CD4-positive, alpha-beta memory T cell (primary cell): ENCODE measurements around the gene DBT. TPM values are rescaled to one million over a fixed set of nuclear protein-coding genes. Genes with fewer than 3 reads are reported as not detected.
"Not testable (repeated sequence)": the region's sequence is repeated elsewhere in the genome, so short reads cannot be mapped to it uniquely, and the experiment has no call there.

Experiments
- CTCF ChIA-PET: fragments of 350-600 bp; sonication (Branson Sonifier 250); formaldehyde crosslinking; loops from one replicate; lab custom pipeline; 2021; ENCODE audit warnings: inconsistent platforms; ENCODE audit not compliant: partially characterized antibody; lab: Charles Lee
- POLR2A ChIA-PET: fragments of 350-600 bp; sonication (Branson Sonifier 250); formaldehyde crosslinking; loops from one replicate; lab custom pipeline; 2021; ENCODE audit not compliant: partially characterized antibody; lab: Charles Lee
- DNase-seq, 5 donors: peaks; one replicate each; pipeline versions ENCODE4 v3.0.0 to v3.0.0-alpha.2; 2020 to 2022; ENCODE audit warnings: mixed read lengths in 1 of 5
- H3K27ac ChIP-seq: one replicate; pipeline ENCODE4 v1.7.0; 2013; ENCODE audit warnings: low read depth, low read length
- H3K27me3 ChIP-seq: 2 replicates; pipeline ENCODE4 v1.7.0; 2013; ENCODE audit warnings: mild to moderate bottlenecking, low read length, moderate library complexity; ENCODE audit not compliant: insufficient read depth
- H3K36me3 ChIP-seq: 2 replicates; pipeline ENCODE4 v1.7.0; 2013; ENCODE audit warnings: mild to moderate bottlenecking, low read length, moderate library complexity; ENCODE audit not compliant: insufficient read depth
- H3K4me1 ChIP-seq: 2 replicates; pipeline ENCODE4 v1.7.0; 2013; ENCODE audit warnings: mild to moderate bottlenecking, low read length, moderate library complexity; ENCODE audit not compliant: insufficient read depth
- H3K4me3 ChIP-seq, 2 donors: one replicate each; pipeline ENCODE4 v1.7.0; 2013; ENCODE audit warnings: low read length in 2 of 2, mild to moderate bottlenecking in 1 of 2
- H3K9me3 ChIP-seq, 2 donors: one replicate each; pipeline ENCODE4 v1.7.0; 2013; ENCODE audit warnings: low read length in 2 of 2, control low read depth in 1 of 2; ENCODE audit not compliant: control insufficient read depth in 1 of 2
- H3K27ac Mint-ChIP-seq, 7 donors: one replicate each; pipeline ENCODE4 v1.8.0; 2020 to 2021; ENCODE audit warnings: mixed read lengths in 7 of 7, mild to moderate bottlenecking in 6 of 7, inconsistent platforms in 3 of 7, moderate library complexity in 3 of 7
- H3K27me3 Mint-ChIP-seq, 2 donors: one replicate each; pipeline ENCODE4 v1.8.0; 2020 to 2021; ENCODE audit warnings: mixed read lengths in 2 of 2
- H3K36me3 Mint-ChIP-seq, 2 donors: one replicate each; pipeline ENCODE4 v1.8.0; 2020 to 2021; ENCODE audit warnings: mixed read lengths in 2 of 2, inconsistent platforms in 1 of 2, mild to moderate bottlenecking in 1 of 2
- H3K4me1 Mint-ChIP-seq, 4 donors: one replicate each; pipeline ENCODE4 v1.8.0; 2020 to 2021; ENCODE audit warnings: mixed read lengths in 4 of 4, mild to moderate bottlenecking in 1 of 4
- H3K4me3 Mint-ChIP-seq, 8 donors: one replicate each; pipeline ENCODE4 v1.8.0; 2020 to 2021; ENCODE audit warnings: mixed read lengths in 8 of 8, mild to moderate bottlenecking in 7 of 8, moderate library complexity in 6 of 8, inconsistent platforms in 3 of 8
- H3K9me3 Mint-ChIP-seq, 8 donors: one replicate each; pipeline ENCODE4 v1.8.0; 2020 to 2021; ENCODE audit warnings: mixed read lengths in 8 of 8, mild to moderate bottlenecking in 5 of 8, inconsistent platforms in 3 of 8, moderate library complexity in 1 of 8
- intact Hi-C: fragments of 100-400 bp; cut with micrococcal nuclease; formaldehyde crosslinking; loops from one replicate; pipeline ENCODE4 v1.15.1; 2023
- polyA plus RNA-seq, 2 donors: library from polyadenylated mRNA; unstranded; fragments of 300-500 nt; fragmentation: Illumina TruSeq; gene quantifications; one replicate each; pipeline ENCODE4 v1.2.3, GENCODE V29; 2021
- total RNA-seq, 2 experiments: library from RNA; stranded (reverse); gene quantifications; one replicate each; pipeline ENCODE4 v1.2.3, GENCODE V29; 2021

Gene DBT
- total and polyA plus RNA-seq, 4 experiments from 2014 or later, result 2.1 to 16.8 (median 11.3) TPM

DNA sequence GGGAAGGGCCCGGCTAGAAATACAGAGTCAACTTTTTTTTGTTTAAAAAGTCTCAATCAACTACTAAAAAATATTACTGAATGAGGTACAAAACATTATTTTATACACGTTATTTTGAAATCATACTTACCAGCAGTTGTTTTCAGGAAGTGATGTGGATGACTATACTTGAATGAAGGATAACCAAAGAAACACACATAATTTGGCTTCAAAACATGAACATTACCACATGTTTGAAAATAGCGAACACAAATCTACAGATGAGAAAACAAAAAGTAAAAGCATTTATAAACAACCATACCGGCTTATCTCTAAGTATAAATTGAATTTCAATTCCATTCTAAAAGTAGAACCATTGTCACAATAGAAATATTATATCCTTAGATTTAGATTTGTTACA is 9.0 kb downstream of the DBT start:
- Histone ChIP-seq H3K27me3 (no peaks in the 10 kb centered on the region), H3K4me3 (no peak overlapping the region), H3K27ac (no peak overlapping the region), H3K9me3 (no peaks in the 10 kb centered on the region), H3K4me1 (peaks cover 4% of the 10 kb centered on the region), H3K36me3 (peaks cover 9% of the 10 kb centered on the region)
- Mint-ChIP-seq H3K4me3 (no peak overlapping the region), H3K27ac (no peak overlapping the region), H3K4me1 (peaks cover 4 to 23% (median 17%) of the 10 kb centered on the region in 4 donors), H3K36me3 (peaks cover 27 to 38% of the 10 kb centered on the region in 2 donors), H3K27me3 (no peaks in the 10 kb centered on the region), H3K9me3 (no peaks in the 10 kb centered on the region)
- intact Hi-C loops, result no loop called here
- ChIA-PET POLR2A (no interaction called here), CTCF (no interaction called here)
- DNase-seq, result no peak

GRCh38 chr1:100239961-100240360 is 9.7 kb downstream of the DBT start:
- H3K36me3 Mint-ChIP-seq, result peaks cover 27 to 38% of the 10 kb centered on the region in 2 donors
- peak overlapping the region in 1 of 7 donors; percentile 25 for H3K27ac Mint-ChIP-seq
- H3K4me1 ChIP-seq, result no peaks in the 10 kb centered on the region
- ChIA-PET CTCF (no interaction called here), POLR2A (no interaction called here)
- no peak for DNase-seq
- no peaks in the 10 kb centered on the region for H3K9me3 ChIP-seq
- peaks cover 9% of the 10 kb centered on the region for H3K36me3 ChIP-seq
- no peak overlapping the region for H3K4me3 Mint-ChIP-seq
- H3K27me3 Mint-ChIP-seq, result no peaks in the 10 kb centered on the region
- H3K9me3 Mint-ChIP-seq, result no peaks in the 10 kb centered on the region
- H3K27ac ChIP-seq, result no peak overlapping the region
- no peaks in the 10 kb centered on the region for H3K27me3 ChIP-seq
- peaks cover 4 to 21% (median 14%) of the 10 kb centered on the region in 4 donors for H3K4me1 Mint-ChIP-seq
- intact Hi-C loops, result no loop called here
- no peak overlapping the region for H3K4me3 ChIP-seq

DNA sequence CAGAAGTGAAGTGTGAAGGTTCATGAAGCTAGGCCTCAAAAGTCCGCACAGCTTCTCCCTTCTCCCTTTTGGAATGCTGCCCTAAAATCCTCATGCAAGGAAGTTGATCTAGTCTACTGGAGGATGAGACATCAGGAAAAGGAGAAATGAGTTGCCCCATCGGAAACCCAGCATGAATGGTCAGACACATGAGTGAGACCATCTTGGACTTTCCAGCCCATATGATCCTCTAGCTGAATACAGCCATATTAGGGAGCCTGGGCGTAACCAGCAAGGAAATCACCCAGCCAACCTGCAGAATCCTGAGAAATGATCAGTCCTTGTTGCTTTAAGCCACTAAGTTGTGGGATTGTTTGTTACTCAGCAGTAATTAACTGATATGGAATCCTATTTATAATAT is 12.5 kb downstream of the DBT start:
- no peak overlapping the region for H3K27ac ChIP-seq
- CTCF ChIA-PET, result interaction anchor here (1.2 kb wide), 1 partner anchor 222 kb away, joined by 3 read pairs; no protein-coding TSS in a partner anchor
- Mint-ChIP-seq H3K9me3 (no peaks in the 10 kb centered on the region), H3K36me3 (peaks cover 46 to 57% of the 10 kb centered on the region in 2 donors), H3K27ac (no peak overlapping the region), H3K27me3 (no peaks in the 10 kb centered on the region), H3K4me3 (no peak overlapping the region), H3K4me1 (peaks cover 0 to 14% (median 5%) of the 10 kb centered on the region in 4 donors)
- POLR2A ChIA-PET, result no interaction called here
- no peak overlapping the region for H3K4me3 ChIP-seq
- no peaks in the 10 kb centered on the region for H3K27me3 ChIP-seq
- no peaks in the 10 kb centered on the region for H3K9me3 ChIP-seq
- H3K36me3 ChIP-seq, result peaks cover 22% of the 10 kb centered on the region
- DNase-seq, result no peak
- H3K4me1 ChIP-seq, result no peaks in the 10 kb centered on the region
- intact Hi-C loops, result no loop called here

DNA sequence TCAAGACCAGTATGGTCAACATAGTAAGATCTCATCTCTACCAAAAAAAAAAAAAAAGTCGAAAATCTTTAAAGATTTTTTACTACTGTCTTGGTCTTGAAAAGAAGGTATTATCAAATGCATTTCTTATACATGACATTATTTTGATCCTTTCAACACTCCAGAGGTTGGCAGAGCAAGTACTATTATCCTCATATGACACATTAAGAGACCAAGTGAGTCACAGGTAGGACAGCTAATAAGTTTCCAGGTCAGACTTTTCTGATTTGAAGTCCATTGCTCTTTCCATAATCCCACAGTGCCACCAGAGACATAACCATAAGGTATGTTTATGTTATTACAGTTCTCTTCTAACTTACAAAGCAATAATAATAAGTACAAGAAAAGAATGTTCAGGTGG is 15.2 kb downstream of the DBT start:
- Histone ChIP-seq H3K27ac (no peak overlapping the region), H3K27me3 (no peaks in the 10 kb centered on the region), H3K36me3 (peaks cover 20% of the 10 kb centered on the region), H3K9me3 (no peaks in the 10 kb centered on the region), H3K4me3 (no peak overlapping the region), H3K4me1 (no peaks in the 10 kb centered on the region)
- Mint-ChIP-seq H3K27me3 (no peaks in the 10 kb centered on the region), H3K27ac (no peak overlapping the region), H3K9me3 (peaks cover 0 to 1% (median 0%) of the 10 kb centered on the region in 8 donors), H3K4me3 (no peak overlapping the region), H3K36me3 (peaks cover 60 to 68% of the 10 kb centered on the region in 2 donors), H3K4me1 (peaks cover 0 to 11% (median 5%) of the 10 kb centered on the region in 4 donors)
- DNase-seq, result no peak
- POLR2A ChIA-PET, result interaction anchor here (0.8 kb wide), 1 partner anchor 225 kb away, joined by 4 read pairs; no protein-coding TSS in a partner anchor
- intact Hi-C loops, result no loop called here
- CTCF ChIA-PET, result no interaction called here

- DNase-seq, H3K4me1 ChIP-seq, H3K27me3 ChIP-seq, H3K4me3 ChIP-seq, H3K4me1 Mint-ChIP-seq, H3K9me3 ChIP-seq, H3K27ac Mint-ChIP-seq, intact Hi-C loops, H3K27ac ChIP-seq, CTCF ChIA-PET, H3K4me3 Mint-ChIP-seq, H3K27me3 Mint-ChIP-seq, H3K9me3 Mint-ChIP-seq, POLR2A ChIA-PET: not testable (repeated sequence)
- peaks cover 20% of the 10 kb centered on the region for H3K36me3 ChIP-seq
- peaks cover 55 to 61% of the 10 kb centered on the region in 2 donors for H3K36me3 Mint-ChIP-seq
Observed at GRCh38 chr1:100233566-100233965, 16.1 kb downstream of the DBT start.

DNA sequence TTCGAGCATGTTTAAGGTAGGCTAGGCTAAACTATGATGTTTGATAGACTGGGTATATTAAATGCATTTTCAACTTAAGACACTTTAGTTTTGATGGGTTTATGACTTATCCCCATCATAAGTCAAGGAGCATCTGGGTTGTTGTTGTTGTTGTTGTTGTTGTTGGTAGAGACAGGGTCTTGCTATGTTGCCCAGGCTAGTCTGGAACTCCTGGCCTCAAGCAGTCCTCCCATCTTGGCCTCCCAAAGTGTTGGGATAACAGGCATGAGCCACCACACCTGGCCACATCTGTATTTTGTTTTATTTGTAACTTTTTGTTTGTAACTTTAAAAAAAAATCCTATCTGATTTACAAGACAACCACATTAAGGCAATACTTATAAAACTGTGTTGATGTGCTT is 17.5 kb downstream of the DBT start:
- peaks cover 20% of the 10 kb centered on the region for H3K36me3 ChIP-seq
- Mint-ChIP-seq H3K27me3 (no peaks in the 10 kb centered on the region), H3K36me3 (peaks cover 57 to 65% of the 10 kb centered on the region in 2 donors), H3K27ac (no peak overlapping the region), H3K9me3 (peaks cover 0 to 1% (median 0%) of the 10 kb centered on the region in 8 donors), H3K4me1 (peaks cover 0 to 3% (median 2%) of the 10 kb centered on the region in 4 donors), H3K4me3 (no peak overlapping the region)
- POLR2A ChIA-PET, result no interaction called here
- H3K4me3 ChIP-seq, result no peak overlapping the region
- intact Hi-C loops, result no loop called here
- CTCF ChIA-PET, result no interaction called here
- H3K9me3 ChIP-seq, result no peaks in the 10 kb centered on the region
- H3K27me3 ChIP-seq, result no peaks in the 10 kb centered on the region
- H3K27ac ChIP-seq, result no peak overlapping the region
- no peak for DNase-seq
- no peaks in the 10 kb centered on the region for H3K4me1 ChIP-seq

DNA sequence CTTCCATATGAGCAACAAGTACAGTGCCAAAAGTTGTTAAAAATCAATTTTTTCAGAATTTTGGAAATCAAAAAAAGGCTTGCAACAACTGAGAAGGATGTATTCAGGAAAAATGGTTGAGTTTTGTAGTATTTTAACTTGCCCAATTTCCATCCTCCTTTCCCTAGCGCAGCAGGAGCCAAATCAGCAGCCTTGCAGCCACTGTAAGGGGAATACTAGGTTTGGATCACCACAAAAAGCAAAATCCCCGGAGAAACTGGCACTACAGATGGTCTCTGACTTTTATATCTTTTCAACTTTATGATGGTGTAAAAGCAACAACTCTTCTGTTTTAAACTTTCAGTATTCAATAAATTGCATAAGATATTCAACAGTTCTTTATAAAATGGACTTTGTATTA is 17.9 kb downstream of the DBT start:
- ChIA-PET POLR2A (no interaction called here), CTCF (no interaction called here)
- no peak overlapping the region for H3K27ac ChIP-seq
- Mint-ChIP-seq H3K9me3 (peaks cover 0 to 1% (median 0%) of the 10 kb centered on the region in 8 donors), H3K4me3 (no peak overlapping the region), H3K36me3 (peaks cover 52 to 63% of the 10 kb centered on the region in 2 donors), H3K27ac (no peak overlapping the region), H3K27me3 (no peaks in the 10 kb centered on the region), H3K4me1 (peaks cover 0 to 2% (median under 1%) of the 10 kb centered on the region in 4 donors)
- no peaks in the 10 kb centered on the region for H3K27me3 ChIP-seq
- no peaks in the 10 kb centered on the region for H3K4me1 ChIP-seq
- no peaks in the 10 kb centered on the region for H3K9me3 ChIP-seq
- no peak overlapping the region for H3K4me3 ChIP-seq
- intact Hi-C loops, result no loop called here
- peaks cover 20% of the 10 kb centered on the region for H3K36me3 ChIP-seq
- no peak for DNase-seq
